ENCODE results near the gene HOXB8.

Gene HOXB8

DNA sequence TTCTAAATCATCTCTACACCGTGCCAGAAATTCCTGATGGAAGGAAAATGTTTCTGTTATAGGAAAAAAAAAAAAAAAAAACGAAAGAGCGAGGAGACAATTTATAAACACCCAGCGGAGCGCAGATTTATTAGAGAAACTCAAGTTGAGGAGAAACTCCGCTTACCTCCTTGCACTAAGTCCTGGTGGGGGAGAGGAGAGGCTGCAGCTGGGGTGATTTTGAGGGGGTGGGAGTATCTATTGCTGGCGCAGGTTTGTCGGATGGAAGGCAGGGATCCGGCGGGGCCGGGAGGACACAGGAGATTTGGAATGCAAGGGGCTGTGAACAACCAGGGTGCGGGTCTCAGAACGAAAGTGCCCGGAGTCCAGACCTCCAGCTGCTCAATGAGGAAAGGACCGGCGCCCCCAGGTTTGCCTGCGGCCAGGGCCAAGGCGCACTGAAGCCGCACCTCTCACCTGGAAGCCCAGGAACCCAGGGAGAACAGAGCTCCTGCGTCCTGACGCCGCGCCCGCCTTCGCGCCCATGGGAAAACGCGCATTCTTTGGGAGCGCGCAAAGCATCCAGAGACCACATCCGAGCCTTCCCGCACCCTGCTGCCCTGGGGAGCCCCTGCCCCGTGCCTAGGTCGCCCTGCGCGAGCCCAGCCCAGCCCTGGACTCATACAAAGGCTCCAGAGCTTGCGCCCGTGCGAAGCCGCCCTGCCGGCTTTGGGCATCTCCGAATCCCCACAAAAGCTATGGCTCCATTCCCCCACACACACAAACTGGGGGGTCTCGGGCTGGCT lies 2.6 kb upstream of the HOXB8 start:
- peaks cover 41 to 69% (median 56%) of the 10 kb centered on the region in 5 donors for H3K27me3 ChIP-seq (ENCODE audit: control insufficient read depth in 5 of 5, insufficient read depth in 4 of 5, low read length in 5 of 5)
- H3K9me3 ChIP-seq (ENCODE audit: control insufficient read depth in 5 of 5, low read length in 5 of 5), result no peaks in the 10 kb centered on the region
- no peak overlapping the region for H3K9ac ChIP-seq (ENCODE audit: low read length in 5 of 5)
- no peak overlapping the region for H3K27ac ChIP-seq (ENCODE audit: low read depth, low read length)
- H3K4me3 ChIP-seq (ENCODE audit: low read depth in 1 of 5, low read length in 5 of 5), result no peak overlapping the region
- no peaks in the 10 kb centered on the region for H3K36me3 ChIP-seq (ENCODE audit: control insufficient read depth in 5 of 5, insufficient read depth in 5 of 5, low read length in 5 of 5)
- peaks cover 2 to 26% (median 19%) of the 10 kb centered on the region in 5 donors for H3K4me1 ChIP-seq (ENCODE audit: control insufficient read depth in 5 of 5, insufficient read depth in 5 of 5, low read length in 5 of 5)

DNA sequence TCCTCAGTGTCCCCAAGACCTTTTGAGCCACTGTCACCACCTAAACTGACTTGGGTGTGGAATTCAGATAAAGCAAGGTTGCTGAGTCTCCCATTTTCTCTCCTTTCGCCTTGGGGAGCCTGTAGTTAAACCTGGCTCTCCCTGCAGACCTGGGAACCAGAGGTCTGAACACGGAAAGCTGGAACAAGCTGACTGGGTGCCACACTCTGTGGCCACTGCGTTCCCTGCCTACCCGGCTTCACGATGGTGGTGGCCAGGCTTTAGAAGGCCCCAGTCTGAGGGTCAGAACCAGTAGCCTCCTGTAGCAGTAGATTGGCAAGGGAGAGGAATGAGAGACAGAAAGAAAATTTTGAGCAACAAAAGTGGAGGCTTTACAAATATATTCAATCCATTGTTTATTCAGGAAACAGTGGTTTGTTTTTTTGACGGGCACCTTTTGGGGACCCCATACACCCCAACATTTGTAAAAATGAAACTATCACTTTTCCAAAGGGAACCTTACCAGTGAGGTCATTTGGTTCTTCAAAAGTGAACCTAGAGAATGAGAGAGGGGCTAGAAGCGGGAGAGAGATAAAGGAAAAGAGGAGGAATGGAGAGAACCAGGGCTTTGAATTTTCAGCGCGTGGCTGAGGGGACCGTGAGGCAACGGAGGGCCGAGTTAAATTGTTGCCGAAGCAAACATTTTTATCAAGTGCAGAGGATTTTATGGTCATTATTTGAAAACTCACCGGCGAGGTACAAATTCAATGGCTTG lies 1.8 kb upstream of the HOXB8 start:
- H3K27me3 ChIP-seq (ENCODE audit: control insufficient read depth in 5 of 5, insufficient read depth in 4 of 5, low read length in 5 of 5), result peaks cover 37 to 61% (median 49%) of the 10 kb centered on the region in 5 donors
- no peaks in the 10 kb centered on the region for H3K36me3 ChIP-seq (ENCODE audit: control insufficient read depth in 5 of 5, insufficient read depth in 5 of 5, low read length in 5 of 5)
- no peak overlapping the region for H3K9ac ChIP-seq (ENCODE audit: low read length in 5 of 5)
- H3K9me3 ChIP-seq (ENCODE audit: control insufficient read depth in 5 of 5, low read length in 5 of 5), result no peaks in the 10 kb centered on the region
- H3K4me1 ChIP-seq (ENCODE audit: control insufficient read depth in 5 of 5, insufficient read depth in 5 of 5, low read length in 5 of 5), result peaks cover 2 to 33% (median 26%) of the 10 kb centered on the region in 5 donors
- H3K4me3 ChIP-seq (ENCODE audit: low read depth in 1 of 5, low read length in 5 of 5), result no peak overlapping the region
- H3K27ac ChIP-seq (ENCODE audit: low read depth, low read length), result no peak overlapping the region

DNA sequence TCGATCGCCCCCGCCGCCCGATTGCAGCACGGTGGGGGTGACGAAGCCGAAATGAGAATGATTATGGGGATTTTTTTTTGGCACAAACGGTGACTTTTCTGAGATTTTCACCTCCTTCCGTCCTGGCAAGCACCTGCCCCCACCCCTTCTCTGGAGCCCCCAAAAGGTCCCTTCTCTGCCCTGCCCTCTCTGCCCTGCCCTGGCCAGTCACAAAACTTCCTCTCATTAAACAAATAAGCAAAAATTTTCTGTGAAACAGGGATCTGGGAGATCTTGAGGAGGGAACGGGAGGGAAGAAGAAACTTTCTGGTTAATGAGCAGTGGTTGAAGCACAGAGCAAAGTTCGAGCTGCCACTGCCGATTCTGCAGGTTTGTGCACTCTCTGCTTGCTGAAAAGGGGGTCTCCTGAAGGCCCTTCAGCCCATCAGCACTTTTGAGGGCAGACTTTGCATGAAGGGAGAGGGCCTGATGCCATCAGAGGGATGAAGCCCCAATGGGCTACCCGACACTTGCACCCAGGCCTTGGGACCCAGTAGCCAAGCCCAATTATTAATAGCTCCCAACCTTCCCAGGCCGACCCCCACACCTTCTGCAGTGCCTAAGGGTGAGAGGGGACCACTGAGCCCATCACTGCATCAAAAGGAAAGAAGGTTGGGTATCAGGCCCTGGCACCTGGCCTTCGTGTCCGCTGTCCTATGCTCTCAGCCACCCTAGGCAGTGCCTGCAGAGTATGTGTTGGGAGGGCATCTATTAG lies 1.0 kb upstream of the HOXB8 start:
- Histone ChIP-seq H3K27me3 (ENCODE audit: control insufficient read depth in 5 of 5, insufficient read depth in 4 of 5, low read length in 5 of 5) (peaks cover 29 to 54% (median 41%) of the 10 kb centered on the region in 5 donors), H3K36me3 (ENCODE audit: control insufficient read depth in 5 of 5, insufficient read depth in 5 of 5, low read length in 5 of 5) (no peaks in the 10 kb centered on the region), H3K27ac (ENCODE audit: low read depth, low read length) (no peak overlapping the region), H3K4me1 (ENCODE audit: control insufficient read depth in 5 of 5, insufficient read depth in 5 of 5, low read length in 5 of 5) (peaks cover 2 to 40% (median 32%) of the 10 kb centered on the region in 5 donors), H3K4me3 (ENCODE audit: low read depth in 1 of 5, low read length in 5 of 5) (no peak overlapping the region), H3K9ac (ENCODE audit: low read length in 5 of 5) (no peak overlapping the region), H3K9me3 (ENCODE audit: control insufficient read depth in 5 of 5, low read length in 5 of 5) (no peaks in the 10 kb centered on the region)

DNA sequence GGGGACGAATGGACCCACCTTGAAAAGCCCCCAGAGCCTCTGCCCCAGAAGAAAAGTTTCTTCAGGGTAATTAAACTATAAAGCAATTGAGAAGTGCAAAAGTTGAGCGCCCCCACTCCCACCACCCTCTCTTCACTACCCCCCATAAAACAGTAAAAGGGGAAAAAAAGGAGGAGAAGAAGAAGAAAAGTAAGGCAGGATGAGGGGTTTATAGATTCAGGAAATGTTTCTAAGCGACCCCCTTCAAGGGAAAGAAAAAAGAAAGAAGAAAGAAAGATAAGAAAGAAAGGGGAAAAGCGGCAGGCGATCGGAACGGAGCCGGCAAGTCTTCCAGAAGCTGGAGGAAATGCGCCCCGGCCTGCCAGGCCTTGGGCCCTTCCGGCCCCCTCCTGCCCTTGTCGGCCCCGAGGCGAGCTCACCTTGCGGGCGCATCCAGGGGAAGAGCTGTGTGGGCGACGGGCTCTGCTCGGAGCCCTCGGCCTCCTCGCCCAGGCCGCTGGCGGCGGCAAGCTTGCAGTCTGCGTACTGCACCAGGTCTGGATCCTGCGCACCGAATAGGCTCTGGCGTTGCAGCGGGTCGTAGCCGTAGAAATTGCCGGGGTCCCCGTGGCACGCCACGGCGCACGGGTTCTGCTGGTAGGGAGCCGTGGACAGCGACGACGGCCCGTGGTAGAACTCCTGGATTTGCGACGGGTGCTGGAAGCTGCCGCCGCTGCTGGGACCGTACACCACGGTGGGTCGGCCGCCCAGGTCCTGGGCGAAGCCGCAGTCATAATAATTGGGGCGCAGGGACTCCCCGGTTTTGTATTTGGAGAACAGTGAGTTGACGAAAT lies 1.0 kb downstream of the HOXB8 start:
- Histone ChIP-seq H3K27ac (ENCODE audit: low read depth, low read length) (peak overlapping the region; percentile 77), H3K4me3 (ENCODE audit: low read depth in 1 of 5, low read length in 5 of 5) (peak overlapping the region; percentile 22 to 85 (median 63)), H3K36me3 (ENCODE audit: control insufficient read depth in 5 of 5, insufficient read depth in 5 of 5, low read length in 5 of 5) (no peaks in the 10 kb centered on the region), H3K27me3 (ENCODE audit: control insufficient read depth in 5 of 5, insufficient read depth in 4 of 5, low read length in 5 of 5) (peaks cover 16 to 34% (median 29%) of the 10 kb centered on the region in 5 donors), H3K9ac (ENCODE audit: low read length in 5 of 5) (peak overlapping the region in 4 of 5 donors; percentile 43 to 62 (median 52)), H3K9me3 (ENCODE audit: control insufficient read depth in 5 of 5, low read length in 5 of 5) (no peaks in the 10 kb centered on the region), H3K4me1 (ENCODE audit: control insufficient read depth in 5 of 5, insufficient read depth in 5 of 5, low read length in 5 of 5) (peaks cover 2 to 57% (median 42%) of the 10 kb centered on the region in 5 donors)

DNA sequence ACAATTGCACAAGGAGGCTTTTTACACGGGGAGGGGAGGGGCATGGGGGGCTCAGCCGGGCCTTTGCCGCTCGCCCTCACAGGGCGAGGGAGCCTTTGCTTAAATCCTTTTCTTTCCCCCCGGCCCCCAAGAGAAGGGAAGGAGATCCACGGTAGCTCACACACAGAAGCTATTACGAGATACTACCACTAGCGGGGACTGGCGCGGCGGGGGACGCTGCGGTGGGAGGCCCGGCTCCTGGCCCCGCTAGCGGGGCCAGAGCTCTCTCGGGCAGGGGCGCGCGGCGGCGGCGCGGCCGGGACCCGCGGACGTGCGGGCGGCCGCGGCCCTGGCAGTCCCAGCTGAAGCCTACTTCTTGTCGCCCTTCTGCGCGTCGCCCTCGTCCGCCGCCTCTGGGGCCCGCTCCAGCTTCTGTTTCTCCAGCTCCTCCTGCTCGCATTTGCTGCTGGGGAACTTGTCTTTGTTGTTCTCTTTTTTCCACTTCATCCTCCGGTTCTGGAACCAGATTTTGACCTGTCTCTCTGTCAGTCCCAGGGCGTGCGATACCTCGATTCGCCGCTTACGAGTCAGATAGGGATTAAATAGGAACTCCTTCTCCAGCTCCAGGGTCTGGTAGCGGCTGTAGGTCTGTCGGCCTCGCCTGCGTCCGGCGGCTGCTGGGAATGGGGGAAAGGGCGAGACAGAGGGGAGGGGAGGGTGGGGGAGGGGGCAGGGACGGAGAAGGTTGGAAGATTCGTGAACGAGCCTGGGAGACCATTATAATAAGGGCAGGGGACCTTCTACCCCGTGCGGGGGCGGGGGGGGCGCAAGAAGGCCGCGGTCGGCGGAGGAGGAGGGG lies 2.0 kb downstream of the HOXB8 start:
- peaks cover 0 to 56% (median 41%) of the 10 kb centered on the region in 5 donors for H3K4me1 ChIP-seq (ENCODE audit: control insufficient read depth in 5 of 5, insufficient read depth in 5 of 5, low read length in 5 of 5)
- peak overlapping the region; percentile 79 to 89 (median 86) for H3K4me3 ChIP-seq (ENCODE audit: low read depth in 1 of 5, low read length in 5 of 5)
- H3K36me3 ChIP-seq (ENCODE audit: control insufficient read depth in 5 of 5, insufficient read depth in 5 of 5, low read length in 5 of 5), result no peaks in the 10 kb centered on the region
- peak overlapping the region; percentile 57 to 85 (median 73) for H3K9ac ChIP-seq (ENCODE audit: low read length in 5 of 5)
- peak overlapping the region; percentile 77 for H3K27ac ChIP-seq (ENCODE audit: low read depth, low read length)
- no peaks in the 10 kb centered on the region for H3K9me3 ChIP-seq (ENCODE audit: control insufficient read depth in 5 of 5, low read length in 5 of 5)
- peaks cover 14 to 28% (median 25%) of the 10 kb centered on the region in 5 donors for H3K27me3 ChIP-seq (ENCODE audit: control insufficient read depth in 5 of 5, insufficient read depth in 4 of 5, low read length in 5 of 5)

DNA sequence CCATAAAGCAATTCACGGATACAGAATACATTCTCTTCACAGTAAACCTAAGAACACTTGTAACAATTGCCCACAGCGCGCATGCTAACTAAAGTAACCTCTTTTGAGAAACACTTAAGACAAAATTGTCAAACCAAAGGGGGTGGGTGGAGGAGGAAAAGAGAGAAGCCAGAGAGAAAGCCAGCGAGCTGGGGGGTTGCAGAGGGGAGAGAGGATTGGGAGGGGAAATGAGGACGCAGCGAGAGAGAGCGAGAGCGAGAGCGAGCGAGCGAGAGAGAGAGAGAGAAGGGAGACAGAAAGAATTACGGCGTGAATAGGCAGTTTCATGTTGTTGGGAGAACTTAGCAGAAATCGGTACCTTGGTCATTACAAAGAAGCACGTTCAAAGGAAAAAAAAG lies 2.6 kb downstream of the HOXB8 start:
- Histone ChIP-seq H3K27ac (ENCODE audit: low read depth, low read length) (peak overlapping the region; percentile 77), H3K9me3 (ENCODE audit: control insufficient read depth in 5 of 5, low read length in 5 of 5) (no peaks in the 10 kb centered on the region), H3K27me3 (ENCODE audit: control insufficient read depth in 5 of 5, insufficient read depth in 4 of 5, low read length in 5 of 5) (peaks cover 8 to 22% (median 19%) of the 10 kb centered on the region in 5 donors), H3K4me3 (ENCODE audit: low read depth in 1 of 5, low read length in 5 of 5) (peak overlapping the region; percentile 79 to 89 (median 86)), H3K4me1 (ENCODE audit: control insufficient read depth in 5 of 5, insufficient read depth in 5 of 5, low read length in 5 of 5) (peaks cover 0 to 52% (median 39%) of the 10 kb centered on the region in 5 donors), H3K9ac (ENCODE audit: low read length in 5 of 5) (peak overlapping the region; percentile 57 to 85 (median 73)), H3K36me3 (ENCODE audit: control insufficient read depth in 5 of 5, insufficient read depth in 5 of 5, low read length in 5 of 5) (no peaks in the 10 kb centered on the region)

DNA sequence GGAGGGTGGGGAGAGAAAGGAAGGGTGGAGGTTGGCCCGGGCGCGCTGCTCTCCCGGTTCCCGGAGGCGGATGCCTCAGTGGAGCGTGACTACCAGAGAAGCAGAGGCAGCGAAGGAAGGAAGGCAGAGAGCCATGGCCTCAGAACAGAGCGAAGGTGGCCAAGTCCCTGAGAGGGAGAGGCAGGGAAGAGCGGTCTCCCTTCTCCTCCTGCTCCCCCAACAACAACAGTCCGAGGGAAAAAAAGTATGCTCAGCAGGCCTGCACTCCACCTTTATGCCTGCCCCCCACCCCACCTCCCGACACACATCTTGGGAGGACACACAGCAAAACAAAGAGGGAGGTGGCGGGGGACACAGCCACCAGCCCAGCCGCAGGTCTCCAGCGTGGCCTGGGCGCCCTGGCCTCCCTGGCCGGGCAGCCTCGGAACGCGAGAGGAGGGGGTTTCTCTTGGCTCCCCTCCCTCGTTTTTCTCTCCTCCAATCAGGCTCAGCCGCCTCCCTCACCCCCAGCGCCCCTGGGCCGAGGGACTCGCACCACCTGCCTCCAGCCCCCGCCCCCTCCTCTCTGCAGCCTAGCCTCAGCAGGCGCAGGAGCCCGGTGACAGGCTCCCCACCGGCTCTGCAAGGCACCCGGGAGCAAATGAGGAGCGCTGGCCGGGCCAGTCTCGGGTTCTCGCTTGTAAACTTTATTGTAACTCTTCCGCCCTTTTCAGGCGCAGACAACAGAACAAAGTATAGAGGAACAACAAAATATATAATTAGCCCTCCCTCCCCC lies 3.2 kb downstream of the HOXB8 start:
- peaks cover 0 to 4% (median 0%) of the 10 kb centered on the region in 5 donors for H3K36me3 ChIP-seq (ENCODE audit: control insufficient read depth in 5 of 5, insufficient read depth in 5 of 5, low read length in 5 of 5)
- peak overlapping the region; percentile 77 for H3K27ac ChIP-seq (ENCODE audit: low read depth, low read length)
- peak overlapping the region in 4 of 5 donors; percentile 4 to 83 (median 62) for H3K9ac ChIP-seq (ENCODE audit: low read length in 5 of 5)
- peaks cover 0 to 52% (median 39%) of the 10 kb centered on the region in 5 donors for H3K4me1 ChIP-seq (ENCODE audit: control insufficient read depth in 5 of 5, insufficient read depth in 5 of 5, low read length in 5 of 5)
- no peaks in the 10 kb centered on the region for H3K9me3 ChIP-seq (ENCODE audit: control insufficient read depth in 5 of 5, low read length in 5 of 5)
- peaks cover 2 to 18% (median 16%) of the 10 kb centered on the region in 5 donors for H3K27me3 ChIP-seq (ENCODE audit: control insufficient read depth in 5 of 5, insufficient read depth in 4 of 5, low read length in 5 of 5)
- H3K4me3 ChIP-seq (ENCODE audit: low read depth in 1 of 5, low read length in 5 of 5), result peak overlapping the region; percentile 79 to 89 (median 86)

DNA sequence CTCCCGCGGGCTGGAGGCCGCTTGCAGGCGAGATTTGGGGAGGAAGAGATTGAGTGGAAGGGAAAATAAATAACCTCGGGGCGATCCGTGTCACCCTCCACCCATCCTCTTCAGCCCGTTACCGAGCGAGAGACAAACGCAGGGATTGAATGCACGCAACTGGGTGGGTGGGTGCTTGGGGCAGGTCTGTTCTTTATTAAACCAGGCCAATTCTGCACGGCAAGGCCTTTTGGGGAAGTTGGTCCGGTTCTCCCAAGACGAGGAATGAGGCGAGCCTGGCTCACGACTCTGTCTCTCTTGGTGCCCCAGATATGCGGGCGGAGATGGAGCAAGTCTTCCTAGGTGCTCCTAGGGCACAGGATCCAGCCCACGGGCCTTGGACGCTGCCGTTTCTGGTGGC lies 3.9 kb downstream of the HOXB8 start:
- peaks cover 0 to 52% (median 39%) of the 10 kb centered on the region in 5 donors for H3K4me1 ChIP-seq (ENCODE audit: control insufficient read depth in 5 of 5, insufficient read depth in 5 of 5, low read length in 5 of 5)
- H3K9me3 ChIP-seq (ENCODE audit: control insufficient read depth in 5 of 5, low read length in 5 of 5), result no peaks in the 10 kb centered on the region
- peak overlapping the region; percentile 70 for H3K27ac ChIP-seq (ENCODE audit: low read depth, low read length)
- peak overlapping the region; percentile 44 to 83 (median 79) for H3K9ac ChIP-seq (ENCODE audit: low read length in 5 of 5)
- H3K4me3 ChIP-seq (ENCODE audit: low read depth in 1 of 5, low read length in 5 of 5), result peak overlapping the region; percentile 79 to 89 (median 85)
- peaks cover 0 to 4% (median 0%) of the 10 kb centered on the region in 5 donors for H3K36me3 ChIP-seq (ENCODE audit: control insufficient read depth in 5 of 5, insufficient read depth in 5 of 5, low read length in 5 of 5)
- peaks cover 0 to 12% (median 11%) of the 10 kb centered on the region in 5 donors for H3K27me3 ChIP-seq (ENCODE audit: control insufficient read depth in 5 of 5, insufficient read depth in 4 of 5, low read length in 5 of 5)
